Activated T-cell treated with anti-CD3 and anti-CD28 coated beads for 24 hours (primary cell): ENCODE measurements around the gene NAB1.
A peak's percentile ranks its signal among the peaks of the same experiment; 100 is the strongest.

Experiments
- DNase-seq: peaks from one replicate; pipeline ENCODE4 v3.0.0-alpha.2; 2020; ENCODE audit warnings: low read depth

The NAB1 gene

DNA sequence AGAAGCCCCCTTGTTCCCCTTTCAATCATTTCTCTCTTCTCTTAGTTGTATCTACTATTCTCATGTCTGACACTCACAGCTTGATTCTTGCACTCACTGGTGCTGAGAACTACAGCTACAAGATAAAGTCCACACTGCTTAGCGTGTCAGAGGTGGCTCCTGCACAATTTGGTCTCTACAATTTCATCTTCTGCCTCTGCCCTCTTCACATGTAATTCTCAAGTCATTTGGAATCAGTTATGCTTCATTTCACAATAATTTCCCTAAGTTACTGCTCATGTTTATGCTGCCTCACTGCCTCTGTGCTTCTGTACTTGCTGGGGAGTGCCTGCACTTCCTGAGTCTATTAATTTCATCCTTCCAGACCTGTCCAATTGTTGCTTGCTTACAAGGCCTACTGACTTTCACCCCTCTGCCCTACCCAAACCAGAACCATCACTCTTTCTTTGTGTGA, 11.6 kb upstream of the NAB1 start:
- no peak for DNase-seq

- no peak for DNase-seq
Observed at GRCh38 chr2:190637903-190638618, 10.8 kb upstream of the NAB1 start.

GRCh38 chr2:190640117-190640516, 8.8 kb upstream of the NAB1 start:
- no peak for DNase-seq

DNA sequence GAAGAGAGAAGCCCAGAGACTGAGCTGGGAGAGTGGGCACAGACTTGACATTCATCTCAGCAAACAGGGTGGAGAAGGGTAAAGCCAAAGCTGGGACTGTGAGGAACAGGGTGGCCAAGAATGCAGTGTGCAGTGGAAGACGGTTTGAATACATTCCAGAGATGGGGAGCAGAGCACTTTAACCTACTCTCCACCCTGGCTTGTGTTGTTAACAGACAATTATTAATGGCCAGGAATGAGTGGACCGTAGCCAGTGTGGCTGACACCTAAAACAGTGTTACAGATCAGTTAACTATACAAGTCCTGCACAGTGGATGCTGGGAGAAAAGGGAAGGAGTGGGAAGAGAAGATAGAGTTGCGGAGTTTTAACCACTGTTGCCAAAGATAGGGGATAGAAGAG, 7.4 kb upstream of the NAB1 start:
- DNase-seq, result no peak

- no peak for DNase-seq
Observed at GRCh38 chr2:190646780-190647522, 1.9 kb upstream of the NAB1 start.

DNA sequence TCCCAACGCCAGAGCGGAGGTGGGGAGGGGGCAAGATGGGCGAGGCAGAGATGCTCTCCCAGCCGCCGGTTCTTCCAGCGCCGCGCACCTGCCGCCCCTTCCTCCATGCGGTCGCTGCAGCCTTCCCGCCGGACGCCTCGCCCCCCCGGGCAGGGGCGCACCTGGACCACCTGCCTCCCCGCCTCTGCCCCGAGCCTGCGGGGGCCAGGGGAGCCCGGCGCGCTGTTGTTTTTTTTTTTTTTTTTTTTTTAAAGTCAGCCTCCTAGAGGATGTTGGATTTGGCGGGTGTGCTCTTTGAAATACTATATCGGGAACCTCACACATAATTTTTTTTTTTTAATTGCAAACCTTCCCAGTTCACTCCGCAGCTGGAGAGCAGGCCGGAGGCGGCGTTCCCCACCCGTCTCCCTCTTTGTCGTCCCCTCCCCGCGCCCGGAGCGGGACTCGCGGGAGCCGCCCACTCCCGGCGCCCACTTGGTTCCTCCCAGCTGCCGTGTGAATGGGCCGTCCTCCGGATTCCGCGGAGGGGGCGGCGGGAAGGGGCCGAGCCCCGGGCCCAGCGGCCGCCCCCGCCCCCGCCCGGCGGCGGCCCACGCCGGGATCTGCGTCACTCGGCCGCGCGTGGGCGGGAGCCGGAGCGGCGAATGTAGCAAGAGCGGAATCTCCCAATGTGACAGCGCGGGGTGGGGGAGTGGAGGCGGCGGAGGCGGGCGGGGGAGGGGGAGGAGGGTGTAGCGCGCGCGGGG, 421 bp upstream of the NAB1 start:
- peak; percentile 74 for DNase-seq

DNA sequence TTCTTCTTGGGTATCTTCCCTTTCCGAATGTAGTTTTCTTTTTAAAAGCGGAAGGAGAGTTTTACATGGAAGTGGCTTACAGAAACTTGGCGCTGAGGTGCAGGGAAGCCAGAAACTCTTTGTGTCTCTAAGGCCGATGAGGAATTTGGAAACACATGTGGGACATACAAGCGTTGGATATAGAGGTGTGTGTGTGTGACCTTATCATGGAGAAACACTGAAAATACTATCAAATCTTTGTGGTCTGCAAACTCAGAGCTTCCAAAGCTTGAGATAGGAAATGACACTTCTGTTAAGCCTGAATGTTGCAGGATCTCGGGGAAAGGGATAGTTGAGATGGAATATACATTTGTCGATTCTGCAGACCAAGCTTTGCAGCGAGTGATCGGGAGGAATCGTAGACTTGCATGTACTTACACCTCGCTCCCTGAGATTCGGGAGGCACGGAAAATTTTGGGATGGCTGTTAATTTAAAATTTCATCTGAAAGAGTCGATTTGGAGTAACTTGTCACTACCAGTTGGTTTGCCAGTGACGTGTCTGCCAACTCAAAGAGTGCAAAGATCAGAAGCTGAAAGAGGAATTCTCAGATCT, 1.0 kb downstream of the NAB1 start:
- no peak for DNase-seq

DNA sequence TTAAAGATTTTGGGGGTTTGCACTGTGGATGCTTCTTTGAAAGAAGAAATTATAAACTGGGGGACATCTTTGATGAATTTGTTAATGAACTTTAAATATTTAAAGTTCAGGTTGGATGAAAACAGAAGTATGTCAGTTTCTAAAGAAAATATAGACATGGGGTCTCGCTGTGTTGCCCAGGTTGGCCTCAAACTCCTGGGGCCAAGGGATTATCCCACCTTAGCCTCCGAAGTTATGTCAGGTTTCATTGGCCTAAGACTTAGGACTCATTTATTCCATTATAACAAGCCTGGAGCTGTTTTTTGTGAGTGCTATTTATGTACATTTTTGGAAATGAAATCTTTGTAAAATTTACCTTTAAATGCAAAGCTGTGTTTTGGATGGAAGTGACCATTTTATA, 2.5 kb downstream of the NAB1 start:
- DNase-seq, result no peak

DNA sequence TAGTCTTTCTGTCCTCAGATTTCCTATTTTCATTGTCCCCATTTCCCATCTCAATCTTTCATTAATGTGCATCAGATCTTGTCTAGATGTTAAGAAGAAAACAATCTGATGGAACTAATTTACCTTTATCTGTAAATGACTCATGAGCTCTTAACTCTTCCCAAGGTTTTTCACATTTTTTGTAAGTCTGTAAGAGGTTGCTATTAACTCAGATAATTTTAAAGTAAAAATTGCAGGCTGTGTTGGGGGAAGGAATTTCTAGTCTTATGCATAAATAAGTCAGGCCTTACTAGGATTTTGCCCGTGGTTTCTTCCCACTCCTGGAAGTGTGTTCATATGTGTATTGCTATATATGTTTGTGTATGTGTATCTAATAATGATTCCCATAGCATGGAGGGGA, 4.3 kb downstream of the NAB1 start:
- no peak for DNase-seq

DNA sequence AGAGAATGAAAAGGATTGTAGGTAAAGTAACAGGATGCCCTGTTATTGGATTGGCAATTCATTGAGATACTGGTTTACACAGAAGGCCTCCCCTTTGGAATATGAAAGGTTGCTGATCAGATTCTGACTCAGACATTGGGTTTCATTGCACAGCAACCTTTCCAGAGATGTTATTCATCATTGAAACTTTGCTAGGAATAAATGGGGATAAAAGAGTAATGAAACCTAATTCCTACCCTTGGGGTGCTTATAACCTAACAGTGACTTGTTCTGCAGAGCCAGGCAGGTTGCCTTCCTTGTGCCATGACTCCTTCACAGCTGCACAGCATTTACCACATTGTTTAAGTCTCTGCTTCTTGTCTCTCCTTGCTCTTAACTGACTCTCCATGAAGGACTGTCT, 5.0 kb downstream of the NAB1 start:
- DNase-seq, result no peak

DNA sequence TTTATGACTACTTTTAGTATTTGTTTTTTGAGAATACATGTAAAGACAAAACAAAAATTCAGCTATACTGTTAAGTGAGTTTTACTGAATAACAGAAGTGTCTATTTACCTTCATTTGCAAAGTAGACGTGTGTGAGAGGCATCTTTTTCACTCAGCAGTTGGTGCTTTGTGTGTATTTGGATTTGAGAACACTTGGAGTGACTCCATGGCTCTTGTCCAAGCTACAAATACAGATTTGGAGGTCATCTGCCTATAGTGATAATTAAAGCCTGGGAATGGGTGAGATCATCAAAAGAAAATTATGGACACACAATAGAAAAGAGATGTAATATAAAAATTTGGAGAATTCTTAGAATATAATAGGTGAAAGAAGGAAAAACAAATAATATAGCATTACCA, 6.2 kb downstream of the NAB1 start:
- no peak for DNase-seq

GRCh38 chr2:190655570-190655969, 6.7 kb downstream of the NAB1 start:
- no peak for DNase-seq

- no peak for DNase-seq
Observed at GRCh38 chr2:190656301-190656700, 7.4 kb downstream of the NAB1 start.

GRCh38 chr2:190657474-190658255, 8.8 kb downstream of the NAB1 start:
- no peak for DNase-seq

- no peak for DNase-seq
Observed at GRCh38 chr2:190659553-190659952, 10.7 kb downstream of the NAB1 start.

GRCh38 chr2:190662754-190663153, 13.9 kb downstream of the NAB1 start:
- DNase-seq, result no peak

DNA sequence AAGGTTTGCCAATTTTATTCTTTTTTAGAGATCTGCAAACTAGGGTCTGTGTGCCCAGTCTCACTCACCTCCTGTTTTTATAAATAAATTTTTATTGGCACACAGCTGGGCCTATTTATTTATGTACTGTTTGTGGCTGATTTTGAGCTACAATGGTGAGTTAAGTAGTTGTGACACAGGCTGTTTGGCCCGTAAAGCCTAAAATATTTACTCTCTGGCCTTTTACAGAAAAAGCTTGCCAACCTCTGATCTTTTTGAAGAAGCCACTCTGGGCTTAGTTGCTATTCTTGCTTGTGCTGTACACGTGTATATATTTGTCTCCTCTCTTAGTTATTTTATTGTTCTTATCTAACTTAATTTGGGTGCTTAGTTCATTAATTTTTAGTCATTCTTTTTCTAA, 14.5 kb downstream of the NAB1 start:
- DNase-seq, result no peak

- DNase-seq, result no peak
Observed at GRCh38 chr2:190663839-190664238, 15.0 kb downstream of the NAB1 start.

- no peak for DNase-seq
Observed at GRCh38 chr2:190664240-190664639, 15.4 kb downstream of the NAB1 start.

- no peak for DNase-seq
Observed at GRCh38 chr2:190666895-190667294, 18.0 kb downstream of the NAB1 start.

- DNase-seq, result no peak
Observed at GRCh38 chr2:190668892-190669291, 20.0 kb downstream of the NAB1 start.
